HG02840 (cell line): Measurements from ENCODE around the gene GPD2.
A peak's percentile ranks its signal among the peaks of the same experiment; 100 is the strongest.

Experiments used
- ATAC-seq: cut with Tn5 transposase; IDR thresholded peaks from one replicate; pipeline ENCODE4 v1.9.1; 2021; ENCODE audit warnings: mild to moderate bottlenecking, moderate library complexity, moderate number of reproducible peaks; ENCODE audit not compliant: unreplicated experiment, low FRiP score

The GPD2 gene

GRCh38 chr2:156435718-156436496 is at the start of gene GPD2:
TSS of gene GPD2 (plus strand) at chr2:156436379. CDS start at chr2:156476106, 39,727 bp downstream.
- ATAC-seq = peak; percentile 56

GRCh38 chr2:156394033-156394741 is 42.0 kb upstream of the GPD2 start:
- no peak for ATAC-seq

GRCh38 chr2:156396126-156396525 is 40.1 kb upstream of the GPD2 start:
- no peak for ATAC-seq

GRCh38 chr2:156397229-156397628 is 39.0 kb upstream of the GPD2 start:
- ATAC-seq = no peak

GRCh38 chr2:156398176-156398575 is 38.0 kb upstream of the GPD2 start:
- ATAC-seq = no peak

GRCh38 chr2:156399224-156399949 is 36.8 kb upstream of the GPD2 start:
- no peak for ATAC-seq

- ATAC-seq = peak; percentile 32
Measured at GRCh38 chr2:156399950-156400705, 36.1 kb upstream of the GPD2 start.

GRCh38 chr2:156400706-156401678 is 35.2 kb upstream of the GPD2 start:
- ATAC-seq = peak; percentile 70

GRCh38 chr2:156401861-156402260 is 34.3 kb upstream of the GPD2 start:
- no peak for ATAC-seq

GRCh38 chr2:156405586-156405985 is 30.6 kb upstream of the GPD2 start:
- no peak for ATAC-seq

GRCh38 chr2:156411835-156412234 is 24.3 kb upstream of the GPD2 start:
- no peak for ATAC-seq

GRCh38 chr2:156421851-156422250 is 14.3 kb upstream of the GPD2 start:
- ATAC-seq = no peak

- ATAC-seq = no peak
Measured at GRCh38 chr2:156423674-156424282, 12.4 kb upstream of the GPD2 start.

- no peak for ATAC-seq
Measured at GRCh38 chr2:156427074-156427473, 9.1 kb upstream of the GPD2 start.

- ATAC-seq = no peak
Measured at GRCh38 chr2:156429211-156429610, 7.0 kb upstream of the GPD2 start.

- peak; percentile 13 for ATAC-seq
Measured at GRCh38 chr2:156430236-156430979, 5.8 kb upstream of the GPD2 start.

- ATAC-seq = peak; percentile 66
Measured at GRCh38 chr2:156430980-156431358, 5.2 kb upstream of the GPD2 start.
